ENCODE data around the gene MYBPH. TPM values are rescaled to one million over a fixed set of nuclear protein-coding genes. Genes with fewer than 3 reads are reported as not detected.

MYBPH gene
- total RNA-seq, 6 experiments from 2014 or later = 0.12 TPM; not detected in 5

GRCh38 chr1:203173566-203173965, 2.1 kb downstream of the MYBPH start:
- intact Hi-C loops (cut with DNase I) = no loop called here
- Histone ChIP-seq H3K4me1 (no peaks in the 10 kb centered on the region), H3K9me3 (no peaks in the 10 kb centered on the region), H3K4me3 (no peak overlapping the region), H3K27ac (no peak overlapping the region), H3K36me3 (no peaks in the 10 kb centered on the region), H3K27me3 (no peaks in the 10 kb centered on the region)
- TF ChIP-seq POLR2A (IDR thresholded peaks at IDR 0.05) (no peak), CTCF (IDR thresholded peaks at IDR 0.05) (no peak)
- 71% methylated on average over 4 of the region's 5 CpGs for WGBS (ENCODE audit: insufficient coverage, low coverage, low lambda C conversion rate, missing lambda C conversion rate)
- DNase-seq = no peak
- ATAC-seq = no peak

- TF ChIP-seq CTCF (IDR thresholded peaks at IDR 0.05) = no peak
- Histone ChIP-seq H3K4me1 (no peaks in the 10 kb centered on the region), H3K27me3 (no peaks in the 10 kb centered on the region), H3K36me3 (no peaks in the 10 kb centered on the region), H3K27ac (no peak overlapping the region), H3K9me3 (no peaks in the 10 kb centered on the region), H3K4me3 (no peak overlapping the region)
- no peak for ATAC-seq
- WGBS (ENCODE audit: insufficient coverage, low coverage, low lambda C conversion rate, missing lambda C conversion rate) = no CpG with 5 or more reads among the region's 2 CpGs
- intact Hi-C loops (cut with DNase I) = no loop called here
- DNase-seq = no peak
Measured at GRCh38 chr1:203173011-203173555, 2.5 kb downstream of the MYBPH start.

- Histone ChIP-seq H3K36me3 (no peaks in the 10 kb centered on the region), H3K4me1 (no peaks in the 10 kb centered on the region), H3K9me3 (no peaks in the 10 kb centered on the region), H3K27ac (no peak overlapping the region), H3K4me3 (no peak overlapping the region), H3K27me3 (no peaks in the 10 kb centered on the region)
- TF ChIP-seq POLR2A (IDR thresholded peaks at IDR 0.05) (no peak), CTCF (IDR thresholded peaks at IDR 0.05) (peak; percentile 83 to 95 (median 86))
- intact Hi-C loops (cut with DNase I) = no loop called here
- WGBS (ENCODE audit: insufficient coverage, low coverage, low lambda C conversion rate, missing lambda C conversion rate) = 68% methylated on average over 2 of the region's 8 CpGs
- DNase-seq = peak; percentile 72 to 79 (median 74)
- ATAC-seq = peak; percentile 69 to 86 (median 78)
Measured at GRCh38 chr1:203172184-203173010, 3.2 kb downstream of the MYBPH start.

GRCh38 chr1:203171341-203172183, 4.1 kb downstream of the MYBPH start:
- Histone ChIP-seq H3K4me3 (no peak overlapping the region), H3K27me3 (no peaks in the 10 kb centered on the region), H3K9me3 (no peaks in the 10 kb centered on the region), H3K4me1 (no peaks in the 10 kb centered on the region), H3K36me3 (no peaks in the 10 kb centered on the region), H3K27ac (no peak overlapping the region)
- ATAC-seq (no peak), DNase-seq (no peak)
- WGBS (ENCODE audit: insufficient coverage, low coverage, low lambda C conversion rate, missing lambda C conversion rate) = 94% methylated on average over 3 of the region's 22 CpGs
- intact Hi-C loops (cut with DNase I) = no loop called here
- TF ChIP-seq POLR2A (IDR thresholded peaks at IDR 0.05) = no peak
- TF ChIP-seq CTCF (IDR thresholded peaks at IDR 0.05) = no peak

Measured in right lobe of liver (tissue), 6 donors.